Measurements from ENCODE around the gene OR7G2. TPM values are rescaled to one million over a fixed set of nuclear protein-coding genes. Genes with fewer than 3 reads are reported as not detected.

The OR7G2 gene
- total and polyA plus RNA-seq, 9 of the 15 experiments (the other 6 are each of a cell fraction or from before 2014, with no cell fraction given), result 0.20 TPM; not detected in 8

- H3K27me3 ChIP-seq (ENCODE audit: control insufficient read depth in 2 of 2, insufficient read depth in 2 of 2, low read length in 2 of 2), result no peaks in the 10 kb centered on the region
- no peak for ATAC-seq
- POLR2A ChIA-PET, result no interaction called here
- H4K20me1 ChIP-seq (replicated peaks; ENCODE audit: control insufficient read depth, insufficient read depth, low read length), result no peaks in the 10 kb centered on the region
- peaks cover 32% of the 10 kb centered on the region for H3K9me3 ChIP-seq (replicated peaks; ENCODE audit: control insufficient read depth, insufficient read depth, low read depth, low read length)
- H3K79me2 ChIP-seq (ENCODE audit: control insufficient read depth, insufficient read depth, low read length), result peaks cover 51% of the 10 kb centered on the region
- WGBS (ENCODE audit: insufficient coverage, low coverage, missing lambda C conversion rate), result 100% methylated on average over 1 of the region's 1 CpG
- intact Hi-C loops (cut with micrococcal nuclease) (loop anchor here (2.0 kb wide), 1 partner anchor 18 kb away; no protein-coding TSS in a partner anchor), in situ Hi-C loops (cut with MboI) (no loop called here)
- no peaks in the 10 kb centered on the region for H3K4me1 ChIP-seq (replicated peaks in 1 of 2; ENCODE audit: control insufficient read depth in 2 of 2, insufficient read depth in 2 of 2, low read length in 2 of 2)
- TF ChIP-seq CBFA2T2 (conservative IDR thresholded peaks at IDR 0.05) (no peak), SMAD2 (IDR thresholded peaks at IDR 0.05; ENCODE audit: low read depth, low read length) (no peak), ZBTB7A (IDR thresholded peaks at IDR 0.05; ENCODE audit: borderline replicate concordance, control insufficient read depth, low read depth, low read length) (no peak), TEAD4 (IDR thresholded peaks at IDR 0.05; ENCODE audit: low read length) (no peak), TEAD4 (CRISPR knock-in tag; IDR thresholded peaks at IDR 0.05; ENCODE audit: borderline replicate concordance) (no peak), SRSF3 (IDR thresholded peaks at IDR 0.05; ENCODE audit: insufficient read depth, low read length) (no peak), PCBP1 (IDR thresholded peaks at IDR 0.05; ENCODE audit: low read depth, low read length, poor library complexity, severe bottlenecking) (no peak), ZNF696 (CRISPR knock-in tag; conservative IDR thresholded peaks at IDR 0.05) (no peak), CEBPB (tag; IDR thresholded peaks at IDR 0.05) (no peak), TEAD2 (tag; IDR thresholded peaks at IDR 0.05) (no peak)
- TF ChIP-seq, protein P1, sequence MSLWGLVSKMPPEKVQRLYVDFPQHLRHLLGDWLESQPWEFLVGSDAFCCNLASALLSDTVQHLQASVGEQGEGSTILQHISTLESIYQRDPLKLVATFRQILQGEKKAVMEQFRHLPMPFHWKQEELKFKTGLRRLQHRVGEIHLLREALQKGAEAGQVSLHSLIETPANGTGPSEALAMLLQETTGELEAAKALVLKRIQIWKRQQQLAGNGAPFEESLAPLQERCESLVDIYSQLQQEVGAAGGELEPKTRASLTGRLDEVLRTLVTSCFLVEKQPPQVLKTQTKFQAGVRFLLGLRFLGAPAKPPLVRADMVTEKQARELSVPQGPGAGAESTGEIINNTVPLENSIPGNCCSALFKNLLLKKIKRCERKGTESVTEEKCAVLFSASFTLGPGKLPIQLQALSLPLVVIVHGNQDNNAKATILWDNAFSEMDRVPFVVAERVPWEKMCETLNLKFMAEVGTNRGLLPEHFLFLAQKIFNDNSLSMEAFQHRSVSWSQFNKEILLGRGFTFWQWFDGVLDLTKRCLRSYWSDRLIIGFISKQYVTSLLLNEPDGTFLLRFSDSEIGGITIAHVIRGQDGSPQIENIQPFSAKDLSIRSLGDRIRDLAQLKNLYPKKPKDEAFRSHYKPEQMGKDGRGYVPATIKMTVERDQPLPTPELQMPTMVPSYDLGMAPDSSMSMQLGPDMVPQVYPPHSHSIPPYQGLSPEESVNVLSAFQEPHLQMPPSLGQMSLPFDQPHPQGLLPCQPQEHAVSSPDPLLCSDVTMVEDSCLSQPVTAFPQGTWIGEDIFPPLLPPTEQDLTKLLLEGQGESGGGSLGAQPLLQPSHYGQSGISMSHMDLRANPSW (CRISPR knock-in tag; IDR thresholded peaks at IDR 0.05), result no peak
- H3K36me3 ChIP-seq (ENCODE audit: control insufficient read depth, insufficient read depth, low read length), result peaks cover 83% of the 10 kb centered on the region
- no peak overlapping the region for H2AFZ ChIP-seq (ENCODE audit: low read depth, low read length)
- H3K4me3 ChIP-seq, result no peak overlapping the region
- no peak overlapping the region for H3K4me2 ChIP-seq (ENCODE audit: insufficient read depth, low read length)
- H3K9me1 ChIP-seq (ENCODE audit: control insufficient read depth, insufficient read depth, low read length), result no peaks in the 10 kb centered on the region
- no peak overlapping the region for H3K9ac ChIP-seq (ENCODE audit: insufficient read depth in 1 of 2, low read depth in 2 of 2, low read length in 2 of 2)
- DNase-seq (ENCODE audit: extremely low read depth in 1 of 4, low spot score in 3 of 4), result no peak
- no TSS peak for BruUV-seq (replicated peaks)
- no peak overlapping the region for H3K27ac ChIP-seq (ENCODE audit: extremely low read depth, low read depth, low read length)
- FAIRE-seq, result no peak
- CTCF ChIA-PET (ENCODE audit: low intra/inter-chr PET ratio), result no interaction called here
Measured at GRCh38 chr19:9156304-9156703, 49.0 kb upstream of the OR7G2 start.

Measured in K562 (cell line).